Endothelial cell of umbilical vein (primary cell): ENCODE measurements around the gene SPINK1. TPM values are rescaled to one million over a fixed set of nuclear protein-coding genes. Genes with fewer than 3 reads are reported as not detected.

ENCODE experiments used
- BruUV-seq: library from RNA; stranded (reverse); fragments of 400-500 nt; replicated peaks from 2 replicates; lab custom pipeline; 2021; lab: Mats Ljungman, UMichigan
- CTCF ChIA-PET: fragments of 300-600, 350-600 bp; sonication (Branson Sonifier 250); formaldehyde crosslinking; loops from one replicate; lab custom pipeline; 2021; ENCODE audit warnings: antibody characterized with exemption, inconsistent platforms; lab: Charles Lee
- POLR2A ChIA-PET: fragments of 300-600, 350-600 bp; sonication (Branson Sonifier 250); formaldehyde crosslinking; loops from one replicate; lab custom pipeline; 2021; ENCODE audit warnings: antibody characterized with exemption, inconsistent platforms; lab: Charles Lee
- DNase-seq: peaks from one replicate; pipeline ENCODE4 v3.0.0-alpha.2; 2011; ENCODE audit warnings: low read depth, low spot score
- FAIRE-seq: peaks from 2 replicates; lab custom pipeline; 2011; peaks lifted over from hg19 to GRCh38; lab: Jason Lieb, UNC
- H2AFZ ChIP-seq: 2 replicates; pipeline ENCODE4 v1.6.0; 2012; ENCODE audit warnings: low read depth, low read length, control low read depth, inconsistent platforms
- H3K27ac ChIP-seq: 2 replicates; pipeline ENCODE4 v1.5.1; 2011; ENCODE audit warnings: low read depth, mild to moderate bottlenecking, control low read depth, low read length, moderate library complexity; ENCODE audit not compliant: insufficient read depth
- H3K27me3 ChIP-seq, 2 experiments: 2 replicates each; pipeline versions ENCODE4 v1.6.0 to v1.6.1; 2011; ENCODE audit warnings: low read length in 2 of 2, mixed read lengths in 1 of 2; ENCODE audit not compliant: control insufficient read depth in 2 of 2, insufficient read depth in 2 of 2
- H3K36me3 ChIP-seq, 2 experiments: 2 replicates in 1 of 2; 3 replicates in 1 of 2; pipeline ENCODE4 v1.5.1; 2011; ENCODE audit warnings: low read length in 2 of 2, mild to moderate bottlenecking in 1 of 2, moderate library complexity in 1 of 2; ENCODE audit not compliant: control insufficient read depth in 2 of 2, insufficient read depth in 2 of 2; ENCODE audit errors: extremely low read depth in 1 of 2
- H3K4me1 ChIP-seq: 3 replicates; pipeline ENCODE4 v1.5.1; 2011; ENCODE audit warnings: mild to moderate bottlenecking, low read length; ENCODE audit not compliant: control insufficient read depth, insufficient read depth; ENCODE audit errors: extremely low read depth
- H3K4me2 ChIP-seq: 2 replicates; pipeline ENCODE4 v1.6.1; 2011; ENCODE audit warnings: low read length, control low read depth, mixed read lengths; ENCODE audit not compliant: insufficient read depth
- H3K4me3 ChIP-seq, 3 experiments: fragments of 200-600 bp in 1 of 3; sonication (generic), shearing (Covaris generic) in 1 of 3; replicated peaks in 1 of 3; 2 replicates each; pipeline ENCODE4 v1.5.1; 2011 to 2016; ENCODE audit warnings: control low read depth in 3 of 3, low read length in 3 of 3, mild to moderate bottlenecking in 2 of 3, inconsistent platforms in 1 of 3, low read depth in 1 of 3, moderate library complexity in 1 of 3; ENCODE audit not compliant: insufficient read depth in 1 of 3
- H3K79me2 ChIP-seq: 2 replicates; pipeline ENCODE4 v1.6.0; 2012; ENCODE audit warnings: low read length, inconsistent platforms; ENCODE audit not compliant: control insufficient read depth, insufficient read depth
- H3K9ac ChIP-seq: replicated peaks from 2 replicates; pipeline ENCODE3; 2011; ENCODE audit warnings: low read length, control low read depth; ENCODE audit not compliant: insufficient read depth; ENCODE audit errors: extremely low read depth
- H3K9me1 ChIP-seq: replicated peaks from 3 replicates; pipeline ENCODE4 v1.6.0; 2011; ENCODE audit warnings: mild to moderate bottlenecking, low read length; ENCODE audit not compliant: control insufficient read depth, insufficient read depth; ENCODE audit errors: extremely low read depth
- H3K9me3 ChIP-seq: replicated peaks from 2 replicates; pipeline ENCODE4 v1.5.1; 2012; ENCODE audit warnings: low read length, inconsistent platforms; ENCODE audit not compliant: control insufficient read depth, insufficient read depth
- H4K20me1 ChIP-seq: replicated peaks from 2 replicates; pipeline ENCODE3; 2011; ENCODE audit warnings: mild to moderate bottlenecking, low read length; ENCODE audit not compliant: control insufficient read depth, insufficient read depth; ENCODE audit errors: extremely low read depth
- EZH2 ChIP-seq: IDR thresholded peaks from 2 replicates; pipeline ENCODE4 v1.6.1; 2012; ENCODE audit warnings: borderline replicate concordance, low read depth, mild to moderate bottlenecking, moderate library complexity, low read length, inconsistent platforms; ENCODE audit not compliant: severe bottlenecking
- FOS ChIP-seq: IDR thresholded peaks from 2 replicates; pipeline ENCODE4 v1.6.1; 2011; ENCODE audit warnings: mild to moderate bottlenecking, low read length, moderate library complexity, borderline replicate concordance; ENCODE audit not compliant: insufficient read depth
- GATA2 ChIP-seq: IDR thresholded peaks from 2 replicates; pipeline ENCODE4 v1.7.0; 2011; ENCODE audit warnings: low read depth, mild to moderate bottlenecking, moderate library complexity, mixed read lengths, low read length; ENCODE audit not compliant: insufficient read length, insufficient read depth
- JUN ChIP-seq: IDR thresholded peaks from 2 replicates; pipeline ENCODE4 v1.6.1; 2011; ENCODE audit warnings: borderline replicate concordance, low read depth; ENCODE audit not compliant: insufficient read length, insufficient read depth
- MYC ChIP-seq: IDR thresholded peaks from one replicate; pipeline ENCODE4 v1.6.1; 2011; ENCODE audit warnings: mild to moderate bottlenecking, low read depth, low read length
- POLR2A ChIP-seq: IDR thresholded peaks from 2 replicates; pipeline ENCODE4 v1.6.1; 2012; ENCODE audit warnings: low read depth, mild to moderate bottlenecking, control low read depth, low read length
- POLR2AphosphoS5 ChIP-seq: IDR thresholded peaks from 2 replicates; pipeline ENCODE4 v1.6.1; 2012; ENCODE audit warnings: low read depth, mild to moderate bottlenecking, control low read depth, low read length, moderate library complexity; ENCODE audit not compliant: insufficient read depth
- dilution Hi-C: fragments of 300-500 bp; cut with MboI; formaldehyde crosslinking; loops from one replicate; pipeline ENCODE4 v1.15.0; 2019; ENCODE audit warnings: low sequenced_read_pairs; ENCODE audit not compliant: extremely low pct_ligation_motif_present
- intact Hi-C: fragments of 100-400 bp; cut with micrococcal nuclease; formaldehyde crosslinking; loops from one replicate; pipeline ENCODE4 v1.10.0; 2022
- polyA plus RNA-seq, 4 experiments: library from polyadenylated mRNA; depleted of rRNA in 3 of 4; stranded (reverse) in 3 of 4; unstranded in 1 of 4; fragments of >200 nt; gene quantifications; 2 replicates each; pipeline versions ENCODE4 v1.2.1 to v1.2.3, GENCODE V29; 2011 to 2012; ENCODE audit warnings: missing spikeins in 1 of 4
- total RNA-seq: library from RNA; stranded (reverse); gene quantifications from 2 replicates; pipeline ENCODE4 v1.2.3, GENCODE V29; 2021
- TF ChIP-seq, protein P1 (sequence below), 2 donors: IDR thresholded peaks; 1 replicate in 1 of 2; 2 replicates in 1 of 2; pipeline ENCODE4 v1.5.1; 2011; ENCODE audit warnings: low read length in 2 of 2, mild to moderate bottlenecking in 2 of 2, moderate library complexity in 2 of 2, control low read depth in 1 of 2, inconsistent platforms in 1 of 2, low read depth in 1 of 2; ENCODE audit not compliant: insufficient read depth in 1 of 2; ENCODE audit errors: extremely low read depth in 1 of 2
- TF ChIP-seq, protein P2 (sequence below): IDR thresholded peaks from 2 replicates; pipeline ENCODE4 v1.6.1; 2011; ENCODE audit not compliant: insufficient read depth, insufficient read length

The SPINK1 gene
- total and polyA plus RNA-seq, 2 donors (not counting 3 experiments of a cell fraction or from before 2014, with no cell fraction given): not detected

- ChIA-PET POLR2A (no interaction called here), CTCF (interaction anchor here (0.5 to 12.6 kb wide), 6 partner anchors 32 to 1359 kb away, joined by 4 to 170 read pairs (median 6); no protein-coding TSS in a partner anchor)
- H3K36me3 ChIP-seq: no peaks in the 10 kb centered on the region
- no peaks in the 10 kb centered on the region for H3K9me1 ChIP-seq
- no peaks in the 10 kb centered on the region for H3K79me2 ChIP-seq
- H3K9ac ChIP-seq: no peak overlapping the region
- intact Hi-C loops (loop anchor here (10.0 kb wide), 1 partner anchor 520 kb away; no protein-coding TSS in a partner anchor), dilution Hi-C loops (no loop called here)
- H4K20me1 ChIP-seq: no peaks in the 10 kb centered on the region
- H3K27ac ChIP-seq: no peak overlapping the region
- DNase-seq: no peak
- no peaks in the 10 kb centered on the region for H3K4me1 ChIP-seq
- H3K4me2 ChIP-seq: no peak overlapping the region
- H3K4me3 ChIP-seq: no peak overlapping the region
- H3K9me3 ChIP-seq: no peaks in the 10 kb centered on the region
- no TSS peak for BruUV-seq
- TF ChIP-seq, protein P1, sequence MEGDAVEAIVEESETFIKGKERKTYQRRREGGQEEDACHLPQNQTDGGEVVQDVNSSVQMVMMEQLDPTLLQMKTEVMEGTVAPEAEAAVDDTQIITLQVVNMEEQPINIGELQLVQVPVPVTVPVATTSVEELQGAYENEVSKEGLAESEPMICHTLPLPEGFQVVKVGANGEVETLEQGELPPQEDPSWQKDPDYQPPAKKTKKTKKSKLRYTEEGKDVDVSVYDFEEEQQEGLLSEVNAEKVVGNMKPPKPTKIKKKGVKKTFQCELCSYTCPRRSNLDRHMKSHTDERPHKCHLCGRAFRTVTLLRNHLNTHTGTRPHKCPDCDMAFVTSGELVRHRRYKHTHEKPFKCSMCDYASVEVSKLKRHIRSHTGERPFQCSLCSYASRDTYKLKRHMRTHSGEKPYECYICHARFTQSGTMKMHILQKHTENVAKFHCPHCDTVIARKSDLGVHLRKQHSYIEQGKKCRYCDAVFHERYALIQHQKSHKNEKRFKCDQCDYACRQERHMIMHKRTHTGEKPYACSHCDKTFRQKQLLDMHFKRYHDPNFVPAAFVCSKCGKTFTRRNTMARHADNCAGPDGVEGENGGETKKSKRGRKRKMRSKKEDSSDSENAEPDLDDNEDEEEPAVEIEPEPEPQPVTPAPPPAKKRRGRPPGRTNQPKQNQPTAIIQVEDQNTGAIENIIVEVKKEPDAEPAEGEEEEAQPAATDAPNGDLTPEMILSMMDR (IDR thresholded peaks at IDR 0.05; ENCODE audit: extremely low read depth in 1 of 2, insufficient read depth in 1 of 2, low read depth in 1 of 2, low read length in 2 of 2): no peak
- TF ChIP-seq EZH2 (no peak), JUN (no peak), MYC (no peak), POLR2AphosphoS5 (no peak), GATA2 (no peak), POLR2A (no peak), FOS (no peak)
- TF ChIP-seq, protein P2, sequence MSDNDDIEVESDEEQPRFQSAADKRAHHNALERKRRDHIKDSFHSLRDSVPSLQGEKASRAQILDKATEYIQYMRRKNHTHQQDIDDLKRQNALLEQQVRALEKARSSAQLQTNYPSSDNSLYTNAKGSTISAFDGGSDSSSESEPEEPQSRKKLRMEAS: no peak
- FAIRE-seq: no peak
- H2AFZ ChIP-seq: no peak overlapping the region
- peaks cover 0 to 1% of the 10 kb centered on the region in 2 experiments for H3K27me3 ChIP-seq
Measured at GRCh38 chr5:147854894-147855773, 23.7 kb upstream of the SPINK1 start.
